GM23338 (cell line): ENCODE data around the gene ACTRT1. TPM values are rescaled to one million over a fixed set of nuclear protein-coding genes. Genes with fewer than 3 reads are reported as not detected.

Experiments
- ATAC-seq: fragments of 200-7000 bp; cut with Tn5 transposase; 3 replicates; pipeline ENCODE4 v1.9.1; 2020
- DNase-seq: peaks from one replicate; pipeline ENCODE4 v3.0.0-alpha.2; 2015; ENCODE audit warnings: low spot score
- H2AFZ ChIP-seq: fragments of 200-600 bp; sonication (generic); 2 replicates; pipeline ENCODE4 v1.8.0; 2016; ENCODE audit warnings: antibody characterized with exemption, mild to moderate bottlenecking, moderate library complexity
- H3F3A ChIP-seq: fragments of 200-600 bp; sonication (generic); replicated peaks from 2 replicates; pipeline ENCODE4 v1.8.0; 2017; ENCODE audit warnings: antibody characterized with exemption, mixed run types, low read depth
- H3K27ac ChIP-seq: fragments of 200-600 bp; sonication (generic); 2 replicates; pipeline ENCODE4 v1.6.1; 2016; ENCODE audit warnings: low read depth
- H3K27me3 ChIP-seq: fragments of 200-600 bp; sonication (generic); 2 replicates; pipeline ENCODE4 v1.8.0; 2016; ENCODE audit warnings: mild to moderate bottlenecking, mixed run types, moderate library complexity; ENCODE audit not compliant: insufficient read depth
- H3K36me3 ChIP-seq: fragments of 200-600 bp; sonication (generic); 2 replicates; pipeline ENCODE4 v1.8.0; 2016; ENCODE audit warnings: mild to moderate bottlenecking; ENCODE audit not compliant: insufficient read depth
- H3K4me1 ChIP-seq: fragments of 200-600 bp; sonication (generic); 2 replicates; pipeline ENCODE4 v1.8.0; 2016; ENCODE audit warnings: mild to moderate bottlenecking, moderate library complexity; ENCODE audit not compliant: insufficient read depth
- H3K4me2 ChIP-seq: fragments of 200-600 bp; sonication (generic); 2 replicates; pipeline ENCODE4 v1.7.1; 2017; ENCODE audit warnings: mixed run types
- H3K4me3 ChIP-seq: fragments of 200-600 bp; sonication (generic); 2 replicates; pipeline ENCODE4 v1.6.1; 2016; ENCODE audit warnings: mixed run types
- H3K79me2 ChIP-seq: fragments of 200-600 bp; sonication (generic); replicated peaks from 2 replicates; pipeline ENCODE4 v1.8.0; 2017; ENCODE audit warnings: mild to moderate bottlenecking; ENCODE audit not compliant: insufficient read depth
- H3K9me2 ChIP-seq: fragments of 200-600 bp; sonication (generic); 2 replicates; pipeline ENCODE4 v1.8.0; 2017; ENCODE audit not compliant: insufficient read depth
- H4K20me1 ChIP-seq: fragments of 200-600 bp; sonication (generic); replicated peaks from 2 replicates; pipeline ENCODE4 v1.8.0; 2017; ENCODE audit warnings: mild to moderate bottlenecking; ENCODE audit not compliant: insufficient read depth
- H3K27ac Mint-ChIP-seq: 2 replicates; pipeline ENCODE4 v1.8.0; 2020; ENCODE audit warnings: inconsistent platforms, mild to moderate bottlenecking, moderate library complexity, mixed read lengths
- H3K27me3 Mint-ChIP-seq: 3 replicates; pipeline ENCODE4 v1.8.0; 2022; ENCODE audit warnings: low read depth, mild to moderate bottlenecking, moderate library complexity, mixed read lengths, inconsistent platforms; ENCODE audit not compliant: insufficient read depth, poor library complexity
- H3K36me3 Mint-ChIP-seq: 3 replicates; pipeline ENCODE4 v1.8.0; 2021; ENCODE audit warnings: low read depth, mild to moderate bottlenecking, inconsistent platforms, moderate library complexity, mixed read lengths
- H3K4me1 Mint-ChIP-seq: 3 replicates; pipeline ENCODE4 v1.8.0; 2020; ENCODE audit warnings: mild to moderate bottlenecking, inconsistent platforms, mixed read lengths
- H3K4me3 Mint-ChIP-seq: 3 replicates; pipeline ENCODE4 v1.8.0; 2021; ENCODE audit warnings: moderate library complexity, mild to moderate bottlenecking, inconsistent platforms, mixed read lengths
- H3K9me3 Mint-ChIP-seq: 3 replicates; pipeline ENCODE4 v1.8.0; 2020; ENCODE audit warnings: moderate library complexity, mild to moderate bottlenecking, inconsistent platforms, mixed read lengths
- CTCF ChIP-seq, 2 experiments: fragments of 200-600 bp in 1 of 2; sonication (generic) in 1 of 2; conservative IDR thresholded peaks; 2 replicates each; pipeline versions ENCODE4 v1.5.1 to v1.6.1; 2016 to 2017; ENCODE audit warnings: antibody characterized with exemption in 2 of 2, low read depth in 2 of 2, mild to moderate bottlenecking in 2 of 2, moderate library complexity in 1 of 2
- EZH2 ChIP-seq: fragments of 200-600 bp; sonication (generic); IDR thresholded peaks from one replicate; pipeline ENCODE4 v1.8.0; 2017; ENCODE audit warnings: antibody characterized with exemption, mild to moderate bottlenecking, low read depth; ENCODE audit not compliant: unreplicated experiment
- EZH2phosphoT487 ChIP-seq: fragments of 200-600 bp; sonication (generic); IDR thresholded peaks from one replicate; pipeline ENCODE4 v1.8.1; 2018; ENCODE audit warnings: antibody characterized with exemption; ENCODE audit not compliant: unreplicated experiment
- ZNF331 ChIP-seq: fragments of 250-450 bp; sonication (Bioruptor Pico); IDR thresholded peaks from 2 replicates; pipeline ENCODE4 v1.5.0; 2020; ENCODE audit warnings: low read depth, mild to moderate bottlenecking, moderate library complexity
- ZNF462 ChIP-seq: fragments of 250-450 bp; sonication (Bioruptor Pico); IDR thresholded peaks from 2 replicates; pipeline ENCODE4 v1.5.0; 2020; ENCODE audit warnings: mild to moderate bottlenecking, moderate library complexity
- polyA plus RNA-seq: library from polyadenylated mRNA; unstranded; fragments of >200 nt; fragmentation: Nextera tagmentation; extraction: Ambion mirVana; gene quantifications from 2 replicates; pipeline ENCODE4 v1.2.1, GENCODE V29; 2016
- total RNA-seq: library from RNA; depleted of rRNA; stranded (reverse); fragments of >200 nt; shearing (Covaris generic); gene quantifications from 2 replicates; pipeline ENCODE4 v1.2.3, GENCODE V29; 2014

Gene ACTRT1
- total and polyA plus RNA-seq, 2 experiments from 2014 or later, result not detected

DNA sequence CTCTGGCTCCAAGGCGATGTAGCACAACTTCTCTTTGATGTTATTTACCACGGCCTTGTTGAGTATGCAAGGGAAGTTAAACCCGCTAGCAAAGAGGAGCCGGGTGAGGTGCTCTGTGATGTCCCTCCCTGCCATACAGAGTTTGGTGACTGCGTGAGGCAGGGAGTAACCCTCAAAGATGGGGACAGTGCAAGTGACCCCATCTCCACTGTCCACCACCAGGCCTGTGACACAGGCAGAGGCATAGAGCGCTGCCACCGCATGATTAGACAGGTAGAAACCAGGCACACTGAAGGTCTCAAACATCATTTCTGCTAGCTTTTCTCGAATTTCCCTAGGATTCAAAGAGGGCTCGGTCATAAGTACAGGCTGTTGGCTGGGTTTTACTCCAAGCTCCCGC lies 677 bp downstream of the ACTRT1 start:
- no peaks in the 10 kb centered on the region for H3K4me1 ChIP-seq
- H3K36me3 ChIP-seq, result no peaks in the 10 kb centered on the region
- Mint-ChIP-seq H3K4me3 (no peak overlapping the region), H3K4me1 (no peaks in the 10 kb centered on the region), H3K27ac (no peak overlapping the region), H3K27me3 (no peaks in the 10 kb centered on the region), H3K9me3 (no peaks in the 10 kb centered on the region), H3K36me3 (no peaks in the 10 kb centered on the region; the same call in 2 of the 3 replicates)
- no peak overlapping the region for H3K4me3 ChIP-seq
- no peak for ATAC-seq
- no peaks in the 10 kb centered on the region for H3K79me2 ChIP-seq
- H4K20me1 ChIP-seq, result no peaks in the 10 kb centered on the region
- no peak for TF ChIP-seq ZNF331
- no peak for TF ChIP-seq EZH2
- no peak for TF ChIP-seq EZH2phosphoT487
- TF ChIP-seq ZNF462 (CRISPR knock-in tag), result no peak
- no peaks in the 10 kb centered on the region for H3F3A ChIP-seq
- DNase-seq, result no peak
- H3K27ac ChIP-seq, result no peak overlapping the region
- no peaks in the 10 kb centered on the region for H3K9me2 ChIP-seq
- H3K27me3 ChIP-seq, result no peaks in the 10 kb centered on the region
- no peak overlapping the region for H3K4me2 ChIP-seq
- H2AFZ ChIP-seq, result no peak overlapping the region

DNA sequence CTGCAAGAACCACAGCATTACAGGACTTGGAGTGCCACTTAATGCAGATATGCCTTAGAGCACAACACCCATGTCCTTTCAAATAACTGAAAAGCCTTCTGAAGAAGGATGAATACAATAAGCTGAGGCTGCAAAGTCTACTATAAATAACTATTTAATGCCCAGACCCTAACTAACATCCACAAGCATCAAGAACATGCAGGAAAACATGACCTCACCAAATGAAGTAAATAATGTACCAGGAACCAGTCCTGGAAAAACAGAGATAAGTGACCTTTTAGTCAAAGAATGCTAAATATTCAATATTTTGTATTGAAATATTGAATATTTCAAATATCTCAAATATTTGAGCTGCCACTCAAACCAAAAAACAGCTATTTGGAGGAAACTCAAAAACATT lies 16.9 kb downstream of the ACTRT1 start:
- no peak for DNase-seq
- no peaks in the 10 kb centered on the region for H3F3A ChIP-seq
- H3K79me2 ChIP-seq, result no peaks in the 10 kb centered on the region
- no peak overlapping the region for H3K27ac ChIP-seq
- H2AFZ ChIP-seq, result no peak overlapping the region
- ATAC-seq, result no peak
- H3K36me3 ChIP-seq, result no peaks in the 10 kb centered on the region
- H3K4me2 ChIP-seq, result no peak overlapping the region
- H3K9me2 ChIP-seq, result no peaks in the 10 kb centered on the region
- no peaks in the 10 kb centered on the region for H3K9me3 Mint-ChIP-seq
- no peaks in the 10 kb centered on the region for H3K4me1 Mint-ChIP-seq
- no peaks in the 10 kb centered on the region for H4K20me1 ChIP-seq
- H3K4me3 Mint-ChIP-seq, result no peak overlapping the region
- H3K27me3 ChIP-seq, result no peaks in the 10 kb centered on the region
- no peaks in the 10 kb centered on the region for H3K4me1 ChIP-seq
- TF ChIP-seq CTCF (conservative IDR thresholded peaks at IDR 0.05; ENCODE audit: low read depth in 2 of 2), result no peak
- no peak overlapping the region for H3K27ac Mint-ChIP-seq
- no peaks in the 10 kb centered on the region for H3K27me3 Mint-ChIP-seq
- H3K4me3 ChIP-seq, result no peak overlapping the region
- H3K36me3 Mint-ChIP-seq, result no peaks in the 10 kb centered on the region
